ENCODE results near the gene UBALD1.
"Not testable (repeated sequence)": the region's sequence is repeated elsewhere in the genome, so short reads cannot be mapped to it uniquely, and the experiment has no call there.

The UBALD1 gene

DNA sequence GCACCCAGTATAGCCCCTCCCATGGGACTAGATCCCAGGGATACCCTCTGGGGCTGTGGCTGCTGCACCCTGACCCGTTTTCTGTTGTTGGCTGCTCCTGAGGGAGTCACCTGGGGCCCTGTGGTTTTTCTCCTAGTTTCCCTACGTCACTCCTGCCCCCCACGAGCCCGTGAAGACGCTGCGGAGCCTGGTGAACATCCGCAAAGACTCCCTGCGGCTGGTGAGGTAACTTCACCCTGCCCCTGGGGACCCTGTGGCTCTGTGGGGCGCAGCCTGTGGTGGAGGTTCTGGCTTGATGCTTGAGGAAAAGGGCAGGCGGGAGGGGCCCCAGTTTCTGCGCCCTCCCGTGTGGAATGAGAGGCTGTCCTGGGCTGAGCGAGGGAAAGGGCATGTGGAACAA, 37.1 kb upstream of the UBALD1 start:
- DNase-seq (ENCODE audit: low read depth): no peak
- in situ Hi-C loops (cut with HindIII; ENCODE audit: low sequenced_read_pairs): no loop called here
- TF ChIP-seq, protein P1, sequence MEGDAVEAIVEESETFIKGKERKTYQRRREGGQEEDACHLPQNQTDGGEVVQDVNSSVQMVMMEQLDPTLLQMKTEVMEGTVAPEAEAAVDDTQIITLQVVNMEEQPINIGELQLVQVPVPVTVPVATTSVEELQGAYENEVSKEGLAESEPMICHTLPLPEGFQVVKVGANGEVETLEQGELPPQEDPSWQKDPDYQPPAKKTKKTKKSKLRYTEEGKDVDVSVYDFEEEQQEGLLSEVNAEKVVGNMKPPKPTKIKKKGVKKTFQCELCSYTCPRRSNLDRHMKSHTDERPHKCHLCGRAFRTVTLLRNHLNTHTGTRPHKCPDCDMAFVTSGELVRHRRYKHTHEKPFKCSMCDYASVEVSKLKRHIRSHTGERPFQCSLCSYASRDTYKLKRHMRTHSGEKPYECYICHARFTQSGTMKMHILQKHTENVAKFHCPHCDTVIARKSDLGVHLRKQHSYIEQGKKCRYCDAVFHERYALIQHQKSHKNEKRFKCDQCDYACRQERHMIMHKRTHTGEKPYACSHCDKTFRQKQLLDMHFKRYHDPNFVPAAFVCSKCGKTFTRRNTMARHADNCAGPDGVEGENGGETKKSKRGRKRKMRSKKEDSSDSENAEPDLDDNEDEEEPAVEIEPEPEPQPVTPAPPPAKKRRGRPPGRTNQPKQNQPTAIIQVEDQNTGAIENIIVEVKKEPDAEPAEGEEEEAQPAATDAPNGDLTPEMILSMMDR (IDR thresholded peaks at IDR 0.05; ENCODE audit: low read depth, low read length, missing control alignments): no peak
- H3K4me3 ChIP-seq (ENCODE audit: low read depth, low read length): no peak overlapping the region

DNA sequence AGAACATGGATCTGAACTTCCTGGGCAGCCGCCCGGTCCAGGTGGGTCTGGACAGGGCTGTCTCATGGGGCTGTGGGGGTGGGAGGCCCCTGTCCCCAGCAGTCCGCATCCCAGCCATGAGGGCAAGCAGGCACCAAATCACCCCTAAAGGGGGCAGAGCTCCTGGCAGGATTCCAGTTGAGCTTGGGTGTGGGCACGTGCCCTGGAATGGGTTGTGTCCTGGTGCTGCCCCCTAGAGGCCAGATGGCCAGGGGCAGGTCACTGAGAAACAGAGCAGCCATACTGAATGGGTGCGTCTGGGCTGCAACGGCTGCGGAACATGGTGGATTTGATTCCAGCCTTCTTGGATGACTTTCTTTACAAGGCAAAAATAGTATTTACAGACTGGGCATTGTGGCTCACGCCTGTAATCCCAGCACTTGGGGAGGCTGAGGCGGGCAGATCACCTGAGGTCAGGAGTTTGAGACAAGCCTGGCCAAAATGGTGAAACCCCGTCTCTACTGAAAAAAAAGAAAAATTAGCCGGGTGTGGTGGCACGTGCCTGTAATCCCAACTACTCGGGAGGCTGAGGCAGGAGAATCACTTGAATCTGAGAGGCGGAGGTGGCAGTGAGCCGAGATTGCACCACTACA, 35.9 kb upstream of the UBALD1 start:
- DNase-seq (ENCODE audit: low read depth); H3K4me3 ChIP-seq (ENCODE audit: low read depth, low read length); in situ Hi-C loops (cut with HindIII; ENCODE audit: low sequenced_read_pairs): not testable (repeated sequence)
- TF ChIP-seq, protein P1 (IDR thresholded peaks at IDR 0.05; ENCODE audit: low read depth, low read length, missing control alignments): peak; percentile 66

DNA sequence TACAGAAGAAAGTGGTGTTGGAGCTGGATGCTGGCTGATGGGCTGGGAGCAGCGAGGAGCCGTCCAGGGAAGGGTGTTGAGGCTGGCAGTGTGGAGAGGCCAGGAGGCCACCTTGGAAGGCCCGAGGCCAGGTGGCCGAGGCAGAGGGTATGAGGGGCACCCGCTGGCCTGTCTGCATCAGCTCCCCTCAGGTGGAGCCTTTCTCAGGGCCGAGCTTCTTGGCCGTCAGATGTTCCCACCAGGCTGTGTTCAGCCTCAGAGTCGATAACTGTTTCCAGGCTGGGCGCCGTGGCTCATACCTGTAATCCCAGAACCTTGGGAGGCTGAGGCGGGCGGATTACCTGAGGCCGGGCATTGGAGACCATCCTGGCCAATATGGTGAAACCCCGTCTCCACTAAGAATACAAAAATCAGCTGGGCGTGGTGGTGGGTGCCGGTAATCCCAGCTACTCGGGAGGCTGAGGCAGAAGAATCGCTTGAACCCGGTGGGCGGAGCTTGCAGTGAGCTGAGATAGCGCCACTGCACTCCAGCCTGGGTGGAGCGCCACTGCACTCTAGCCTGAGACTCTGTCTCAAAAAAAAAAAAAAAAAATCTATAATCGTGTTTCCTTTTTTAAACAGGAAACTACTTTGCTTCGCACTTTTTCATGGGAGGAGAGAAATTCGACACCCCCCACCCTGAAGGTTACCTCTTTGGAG, 35.2 kb upstream of the UBALD1 start:
- DNase-seq (ENCODE audit: low read depth): no peak
- no peak overlapping the region for H3K4me3 ChIP-seq (ENCODE audit: low read depth, low read length)
- TF ChIP-seq, protein P1 (IDR thresholded peaks at IDR 0.05; ENCODE audit: low read depth, low read length, missing control alignments): no peak
- in situ Hi-C loops (cut with HindIII; ENCODE audit: low sequenced_read_pairs): loop anchor here (25.0 kb wide), 1 partner anchor 138 kb away; no protein-coding TSS in a partner anchor

DNA sequence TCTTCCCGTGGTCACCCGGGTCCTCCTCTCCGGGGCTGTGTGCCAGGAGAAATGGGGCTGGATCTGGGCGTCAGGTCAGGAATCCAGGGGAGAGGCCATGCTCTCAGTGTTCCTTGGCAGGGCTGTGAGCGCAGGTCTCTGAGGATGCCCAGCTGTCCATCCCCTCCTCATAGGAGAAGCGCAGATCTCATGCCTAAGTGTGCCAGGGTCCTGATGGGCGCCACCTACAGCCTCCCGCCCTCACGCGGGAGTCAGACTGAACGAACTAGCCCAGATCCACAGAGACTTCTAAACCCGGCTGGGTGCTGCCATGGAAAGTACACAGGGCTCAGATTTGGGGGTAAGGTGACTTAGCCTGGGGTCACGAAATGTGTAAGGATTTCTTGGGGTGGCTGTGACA, 34.2 kb upstream of the UBALD1 start:
- DNase-seq (ENCODE audit: low read depth): no peak
- in situ Hi-C loops (cut with HindIII; ENCODE audit: low sequenced_read_pairs): loop anchor here (25.0 kb wide), 1 partner anchor 137 kb away; no protein-coding TSS in a partner anchor
- no peak overlapping the region for H3K4me3 ChIP-seq (ENCODE audit: low read depth, low read length)
- TF ChIP-seq, protein P1 (IDR thresholded peaks at IDR 0.05; ENCODE audit: low read depth, low read length, missing control alignments): no peak

DNA sequence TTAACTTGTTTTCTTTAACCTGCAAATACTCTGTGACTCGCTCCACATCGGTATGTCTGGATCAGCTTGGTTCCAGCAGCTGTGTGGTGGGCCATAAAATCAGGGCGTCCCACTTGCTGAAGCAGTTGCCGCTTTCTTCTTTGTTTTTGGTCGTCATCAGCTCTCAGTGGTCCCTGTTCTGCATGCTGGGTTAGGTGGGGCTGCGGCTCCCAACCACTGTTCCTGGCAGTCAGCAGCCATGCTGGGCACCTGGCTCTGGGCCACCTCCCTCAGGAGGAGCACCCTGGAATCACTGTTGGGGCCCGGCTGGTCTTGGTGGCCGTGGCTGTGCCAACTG, 32.9 kb upstream of the UBALD1 start:
- H3K4me3 ChIP-seq (ENCODE audit: low read depth, low read length): no peak overlapping the region
- TF ChIP-seq, protein P1 (IDR thresholded peaks at IDR 0.05; ENCODE audit: low read depth, low read length, missing control alignments): no peak
- DNase-seq (ENCODE audit: low read depth): no peak
- in situ Hi-C loops (cut with HindIII; ENCODE audit: low sequenced_read_pairs): loop anchor here (25.0 kb wide), 1 partner anchor 135 kb away; no protein-coding TSS in a partner anchor

DNA sequence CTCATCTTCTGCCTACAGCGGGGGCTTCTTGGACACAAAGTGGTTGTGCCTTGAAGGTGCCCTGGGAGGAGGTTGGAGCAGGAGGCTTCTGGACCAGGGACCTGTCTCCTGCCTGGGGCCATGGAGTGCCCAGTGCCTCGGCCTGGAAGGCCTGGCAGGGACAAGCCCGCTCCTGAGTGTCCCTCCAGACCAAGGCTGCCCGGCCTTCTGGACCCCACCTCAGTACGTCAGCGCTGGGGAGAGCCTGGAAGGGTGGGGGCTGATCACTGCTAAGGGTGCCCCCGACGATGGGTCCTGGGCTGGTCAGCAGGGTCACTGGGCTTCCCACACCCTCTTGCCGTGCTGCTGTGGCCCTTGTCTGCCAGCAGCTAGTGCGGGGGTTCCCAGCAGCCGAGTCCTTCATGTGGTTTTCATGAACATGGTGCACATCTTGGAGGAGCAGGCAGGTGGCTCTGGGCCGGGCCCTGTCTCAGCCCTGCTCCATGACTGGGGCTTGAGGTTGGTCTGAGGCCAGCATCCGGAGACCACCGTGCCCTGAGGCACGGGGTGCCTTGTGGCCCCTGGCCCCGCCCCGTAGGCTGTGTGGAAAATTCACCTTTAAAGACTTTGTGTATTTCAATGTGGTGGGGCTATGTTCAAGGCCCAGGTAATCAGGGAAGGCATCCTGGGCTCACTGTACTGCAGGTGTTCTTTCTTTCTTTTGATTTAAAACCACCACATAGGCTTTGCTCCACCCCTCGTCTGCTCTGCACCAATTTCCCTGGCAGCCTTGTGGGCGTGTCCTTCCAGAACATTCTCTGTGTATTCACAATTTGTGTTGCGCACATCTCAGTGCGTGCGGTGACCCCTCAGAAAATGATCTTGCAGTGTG, 32.3 kb upstream of the UBALD1 start:
- H3K4me3 ChIP-seq (ENCODE audit: low read depth, low read length): no peak overlapping the region
- TF ChIP-seq, protein P1 (IDR thresholded peaks at IDR 0.05; ENCODE audit: low read depth, low read length, missing control alignments): no peak
- in situ Hi-C loops (cut with HindIII; ENCODE audit: low sequenced_read_pairs): loop anchor here (25.0 kb wide), 1 partner anchor 135 kb away; no protein-coding TSS in a partner anchor
- DNase-seq (ENCODE audit: low read depth): no peak

Measured in astrocyte of the cerebellum (primary cell).